ENCODE results near the gene VIPR2.
"Not testable (repeated sequence)": the region's sequence is repeated elsewhere in the genome, so short reads cannot be mapped to it uniquely, and the experiment has no call there.

VIPR2 gene

DNA sequence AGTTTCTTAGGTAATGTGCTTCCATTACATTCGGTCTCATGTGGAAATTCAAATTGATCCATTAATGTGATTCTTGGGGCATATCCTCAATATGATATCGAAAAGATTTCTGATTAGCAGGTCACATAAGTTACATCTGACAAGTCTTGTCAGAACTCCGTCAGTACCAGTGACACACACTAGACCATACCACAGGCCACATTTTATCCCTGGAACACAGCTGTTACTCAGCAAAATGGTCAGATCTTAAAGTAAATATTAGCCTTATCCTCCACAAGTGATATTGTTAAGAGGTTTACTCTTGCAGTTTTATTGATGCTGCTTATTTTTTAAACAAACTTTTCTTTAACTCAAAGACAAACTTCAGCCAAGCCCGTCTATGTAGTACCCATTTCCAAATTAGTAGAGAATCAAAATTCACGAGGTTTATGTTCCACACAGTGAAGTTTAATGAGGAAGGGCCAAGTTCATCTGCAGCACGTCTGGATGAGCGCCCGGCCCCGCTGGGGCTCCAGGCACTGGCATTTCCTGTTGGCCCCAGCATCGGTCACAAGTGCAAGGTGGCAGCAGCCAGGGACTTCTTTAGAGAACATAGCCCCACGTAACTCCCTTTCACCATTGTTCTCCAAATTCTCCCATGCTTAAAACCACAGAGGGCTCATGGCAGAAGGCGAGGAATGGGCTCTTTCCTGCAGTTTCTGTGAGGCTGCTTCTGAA lies 132.2 kb downstream of the VIPR2 start:
- no peak for DNase-seq (ENCODE audit: low read depth in 2 of 2)

GRCh38 chr7:159011722-159012022 lies 133.0 kb downstream of the VIPR2 start:
- DNase-seq (ENCODE audit: low read depth in 2 of 2) = no peak

- no peak for DNase-seq (ENCODE audit: low read depth in 2 of 2)
Measured at GRCh38 chr7:159010937-159011721, 133.5 kb downstream of the VIPR2 start.

GRCh38 chr7:159010411-159010810 lies 134.3 kb downstream of the VIPR2 start:
- DNase-seq (ENCODE audit: low read depth in 2 of 2) = no peak

GRCh38 chr7:159009951-159010350 lies 134.7 kb downstream of the VIPR2 start:
- DNase-seq (ENCODE audit: low read depth in 2 of 2) = no peak

GRCh38 chr7:159008417-159008816 lies 136.2 kb downstream of the VIPR2 start:
- DNase-seq (ENCODE audit: low read depth in 2 of 2) = no peak

- DNase-seq (ENCODE audit: low read depth in 2 of 2) = no peak
Measured at GRCh38 chr7:159007996-159008389, 136.7 kb downstream of the VIPR2 start.

- no peak for DNase-seq (ENCODE audit: low read depth in 2 of 2)
Measured at GRCh38 chr7:159007364-159007995, 137.2 kb downstream of the VIPR2 start.

DNA sequence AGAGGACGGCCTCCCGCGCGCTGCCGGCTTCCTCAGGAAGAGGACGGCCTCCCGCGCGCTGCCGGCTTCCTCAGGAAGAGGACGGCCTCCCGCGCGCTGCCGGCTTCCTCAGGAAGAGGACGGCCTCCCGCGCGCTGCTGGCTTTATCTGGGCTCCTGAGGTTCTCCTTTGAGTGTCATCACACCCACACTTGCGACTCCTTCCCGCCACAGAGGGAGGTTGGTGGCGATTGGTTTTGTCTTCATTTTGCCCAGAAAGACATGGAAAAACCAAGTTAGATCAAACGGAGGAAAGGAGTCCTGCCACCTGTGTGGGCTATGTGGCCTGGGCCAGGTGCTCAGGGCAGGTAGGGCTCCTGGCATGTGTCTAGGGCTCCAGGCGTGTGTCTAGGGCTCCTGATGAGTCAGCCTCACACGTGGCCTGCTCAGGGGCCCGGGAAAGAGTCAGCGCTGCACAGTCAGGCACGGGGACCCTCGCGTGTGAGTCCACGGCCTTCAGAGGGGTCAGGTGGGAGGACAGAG lies 138.0 kb downstream of the VIPR2 start:
- no peak for DNase-seq (ENCODE audit: low read depth in 2 of 2)

- DNase-seq (ENCODE audit: low read depth in 2 of 2) = not testable (repeated sequence)
Measured at GRCh38 chr7:159006022-159006609, 138.6 kb downstream of the VIPR2 start.

GRCh38 chr7:159005618-159006017 lies 139.0 kb downstream of the VIPR2 start:
- no peak for DNase-seq (ENCODE audit: low read depth in 2 of 2)

GRCh38 chr7:159004411-159004810 lies 140.3 kb downstream of the VIPR2 start:
- no peak for DNase-seq (ENCODE audit: low read depth in 2 of 2)

GRCh38 chr7:159001811-159002210 lies 142.9 kb downstream of the VIPR2 start:
- no peak for DNase-seq (ENCODE audit: low read depth in 2 of 2)

DNA sequence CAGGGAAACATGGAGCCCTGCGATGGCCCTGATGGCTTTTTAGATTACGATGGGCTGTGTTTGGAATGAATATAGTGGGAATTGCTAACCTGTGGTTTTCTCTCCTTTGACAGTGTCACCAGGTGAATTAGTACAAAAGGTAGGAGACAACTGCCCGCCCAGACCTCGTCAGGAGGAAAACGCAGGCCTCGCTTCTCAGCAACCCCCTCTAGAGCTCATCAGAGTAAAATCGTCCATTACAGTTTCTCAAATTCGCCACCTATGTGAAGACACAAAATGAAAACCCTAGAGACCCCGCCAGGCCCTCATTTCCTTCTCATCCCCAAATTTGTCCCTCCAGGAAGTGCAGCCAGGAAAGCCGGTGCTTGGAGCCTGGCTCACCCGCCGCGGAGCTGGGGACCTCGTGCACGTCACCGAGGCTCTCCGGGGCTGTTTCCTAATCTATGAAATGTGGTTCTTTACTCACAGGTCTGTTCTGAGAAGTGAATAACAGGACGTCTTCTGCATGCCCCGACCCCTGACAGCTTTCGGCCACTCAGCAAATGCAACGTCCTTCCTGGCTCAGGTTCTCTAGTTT lies 143.7 kb downstream of the VIPR2 start:
- DNase-seq (ENCODE audit: low read depth in 2 of 2) = no peak

- no peak for DNase-seq (ENCODE audit: low read depth in 2 of 2)
Measured at GRCh38 chr7:159000070-159000469, 144.6 kb downstream of the VIPR2 start.

- no peak for DNase-seq (ENCODE audit: low read depth in 2 of 2)
Measured at GRCh38 chr7:158999496-158999895, 145.2 kb downstream of the VIPR2 start.

GRCh38 chr7:158998261-158998660 lies 146.4 kb downstream of the VIPR2 start:
- DNase-seq (ENCODE audit: low read depth in 2 of 2) = not testable (repeated sequence)

DNA sequence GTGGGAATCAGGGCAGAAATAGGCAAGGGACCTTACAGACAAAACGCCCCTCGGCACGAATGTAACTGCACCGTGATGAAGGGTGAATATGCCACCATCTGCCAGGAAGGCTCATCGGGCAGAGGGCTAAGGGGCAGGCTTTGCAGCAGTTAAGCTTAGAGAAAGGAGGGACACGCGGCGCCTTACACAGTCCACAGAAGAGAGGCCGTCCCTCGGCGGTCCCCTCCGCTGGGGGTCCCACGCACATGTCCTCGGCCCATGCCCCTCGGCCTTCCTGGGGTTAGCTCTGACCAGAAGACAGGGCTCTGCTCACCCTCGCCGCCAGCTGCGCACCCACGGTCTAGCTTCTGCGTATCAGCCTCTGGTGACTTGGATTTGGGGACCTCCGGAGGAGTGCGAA lies 147.2 kb downstream of the VIPR2 start:
- no peak for DNase-seq (ENCODE audit: low read depth in 2 of 2)

DNA sequence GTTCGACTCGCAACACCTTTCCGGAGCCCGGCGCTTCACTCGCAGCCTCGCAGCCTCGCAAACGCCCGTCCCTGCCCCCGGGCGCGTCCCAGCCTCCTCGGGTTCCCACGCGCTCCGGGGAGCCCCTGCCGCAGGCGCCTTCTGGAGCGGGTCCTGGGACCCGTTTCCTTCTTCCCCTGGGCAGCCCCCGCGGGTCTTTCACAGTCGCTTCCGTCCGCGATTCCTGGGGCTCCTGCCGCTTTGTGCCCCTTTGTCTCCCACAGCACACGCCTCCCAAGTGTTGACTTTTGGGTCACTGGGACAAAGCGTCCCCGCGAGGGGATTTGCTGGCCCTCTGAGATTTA lies 147.6 kb downstream of the VIPR2 start:
- no peak for DNase-seq (ENCODE audit: low read depth in 2 of 2)

GRCh38 chr7:158996214-158997109 lies 148.2 kb downstream of the VIPR2 start:
- DNase-seq (ENCODE audit: low read depth in 2 of 2) = no peak

- no peak for DNase-seq (ENCODE audit: low read depth in 2 of 2)
Measured at GRCh38 chr7:158995514-158995913, 149.2 kb downstream of the VIPR2 start.

All from stimulated activated CD8-positive, alpha-beta memory T cell treated with anti-CD3 and anti-CD28 coated beads, Interleukin-2, amount 100 ng/mL, for 1 hour (primary cell).